GM12864 (cell line): ENCODE measurements around the gene OGT.
"Not testable (repeated sequence)": the region's sequence is repeated elsewhere in the genome, so short reads cannot be mapped to it uniquely, and the experiment has no call there.

Source experiments
- DNase-seq: peaks from one replicate; pipeline ENCODE4 v3.0.0-alpha.2; 2011; ENCODE audit warnings: low read depth
- H3K4me3 ChIP-seq: 2 replicates; pipeline ENCODE4 v1.5.1; 2011; ENCODE audit warnings: mild to moderate bottlenecking, low read depth, low read length, control low read depth
- TF ChIP-seq, protein P1 (sequence below): IDR thresholded peaks from 2 replicates; pipeline ENCODE4 v1.5.1; 2011; ENCODE audit warnings: low read depth, mild to moderate bottlenecking, moderate library complexity, low read length, control low read depth, inconsistent platforms; ENCODE audit errors: missing control alignments

The OGT gene

GRCh38 chrX:71532753-71533425 is at the start of gene OGT:
Gene OGT, plus strand, starts transcription at chrX:71533104. Its CDS starts 196 bp downstream, at chrX:71533300.
- peak within 1 kb of the TSS; percentile 90 for H3K4me3 ChIP-seq
- peak; percentile 98 for DNase-seq
- TF ChIP-seq, protein P1, sequence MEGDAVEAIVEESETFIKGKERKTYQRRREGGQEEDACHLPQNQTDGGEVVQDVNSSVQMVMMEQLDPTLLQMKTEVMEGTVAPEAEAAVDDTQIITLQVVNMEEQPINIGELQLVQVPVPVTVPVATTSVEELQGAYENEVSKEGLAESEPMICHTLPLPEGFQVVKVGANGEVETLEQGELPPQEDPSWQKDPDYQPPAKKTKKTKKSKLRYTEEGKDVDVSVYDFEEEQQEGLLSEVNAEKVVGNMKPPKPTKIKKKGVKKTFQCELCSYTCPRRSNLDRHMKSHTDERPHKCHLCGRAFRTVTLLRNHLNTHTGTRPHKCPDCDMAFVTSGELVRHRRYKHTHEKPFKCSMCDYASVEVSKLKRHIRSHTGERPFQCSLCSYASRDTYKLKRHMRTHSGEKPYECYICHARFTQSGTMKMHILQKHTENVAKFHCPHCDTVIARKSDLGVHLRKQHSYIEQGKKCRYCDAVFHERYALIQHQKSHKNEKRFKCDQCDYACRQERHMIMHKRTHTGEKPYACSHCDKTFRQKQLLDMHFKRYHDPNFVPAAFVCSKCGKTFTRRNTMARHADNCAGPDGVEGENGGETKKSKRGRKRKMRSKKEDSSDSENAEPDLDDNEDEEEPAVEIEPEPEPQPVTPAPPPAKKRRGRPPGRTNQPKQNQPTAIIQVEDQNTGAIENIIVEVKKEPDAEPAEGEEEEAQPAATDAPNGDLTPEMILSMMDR: no peak

DNA sequence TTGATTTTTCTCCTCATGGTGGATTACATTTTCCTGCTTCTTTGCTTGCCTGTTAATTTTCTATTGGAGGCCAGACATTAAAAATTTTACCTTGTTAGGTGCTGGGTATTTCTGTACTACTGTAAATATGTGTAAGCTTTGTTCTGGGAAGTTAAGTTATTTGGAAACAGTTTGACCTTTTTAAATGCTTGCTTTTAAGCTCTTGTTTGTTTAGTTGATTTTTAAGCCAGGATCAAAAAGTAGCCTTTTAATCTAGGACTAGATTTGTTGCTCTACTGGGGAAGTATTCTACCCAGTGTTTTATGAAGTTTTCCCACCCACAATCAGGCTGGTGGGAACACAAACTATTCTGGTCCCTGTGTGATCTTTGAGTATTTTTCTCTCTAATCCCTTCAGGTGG is 45.1 kb upstream of the OGT start:
- no peak for DNase-seq
- TF ChIP-seq, protein P1: no peak
- H3K4me3 ChIP-seq: no peak overlapping the region

DNA sequence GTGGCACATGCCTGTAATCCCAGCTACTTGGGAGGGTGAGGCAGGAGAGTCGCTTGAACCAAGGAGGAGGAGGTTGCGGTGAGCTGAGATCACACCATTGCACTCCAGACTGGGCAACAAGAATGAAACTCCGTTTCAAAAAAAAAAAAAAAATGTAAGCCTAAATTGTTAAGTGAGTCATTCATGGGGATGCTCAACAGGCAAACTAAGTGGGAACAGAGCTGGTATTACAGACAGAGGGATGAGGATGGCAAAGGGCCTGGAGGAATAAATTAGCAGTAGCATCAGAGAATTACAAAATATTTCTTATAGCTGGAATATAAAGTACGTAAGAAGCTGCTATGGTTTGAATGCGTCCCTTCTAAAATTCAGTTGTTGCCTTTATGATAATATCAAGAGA is 43.4 kb upstream of the OGT start:
- TF ChIP-seq, protein P1: no peak
- no peak for DNase-seq

DNA sequence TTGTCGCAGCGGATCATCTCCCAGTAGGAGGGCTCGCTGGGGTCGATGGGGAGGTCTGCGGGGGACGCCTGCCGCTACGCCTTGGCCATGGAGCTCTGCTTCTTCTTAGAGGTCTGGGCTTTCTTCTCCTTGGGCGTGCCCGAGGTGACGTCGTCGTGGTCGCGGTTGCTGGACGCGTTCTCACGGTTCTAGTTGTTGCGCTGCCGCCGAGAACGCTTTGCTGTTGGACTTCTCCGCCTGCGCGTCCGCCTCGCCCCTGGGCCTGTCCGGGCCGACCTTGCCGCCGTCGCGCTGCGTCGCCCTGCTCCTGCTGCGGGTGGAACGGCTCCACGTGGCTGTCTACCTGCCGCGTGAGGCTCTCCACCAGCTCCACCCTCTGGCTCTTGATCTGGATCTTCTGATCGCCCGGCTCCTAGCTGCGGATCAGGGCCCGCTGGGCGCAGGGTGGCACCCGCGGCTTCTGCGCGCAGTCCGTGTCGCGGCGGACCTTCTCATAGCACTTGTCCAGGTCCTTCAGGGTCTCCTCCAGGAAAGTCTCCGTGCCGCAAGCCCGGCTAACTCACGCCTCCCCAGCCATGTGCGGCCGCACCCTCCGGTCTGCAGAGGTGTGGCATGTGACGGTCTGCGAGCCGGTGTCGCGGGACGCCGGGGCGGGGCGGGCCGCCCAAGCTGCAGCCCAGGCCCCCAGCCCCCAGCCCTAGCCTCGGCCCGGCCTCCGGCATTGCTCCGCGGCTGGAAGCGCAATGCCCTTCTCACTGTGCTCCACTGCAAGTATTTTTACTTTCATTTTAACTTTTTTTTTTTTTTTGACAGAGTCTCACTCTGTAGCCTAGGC is 40.5 kb upstream of the OGT start:
- TF ChIP-seq, protein P1: no peak
- no peak for DNase-seq
- H3K4me3 ChIP-seq: peak overlapping the region; percentile 56

More for the DNA sequence above, 43.4 kb upstream of the OGT start:
- H3K4me3 ChIP-seq: no peak overlapping the region

- H3K4me3 ChIP-seq: no peak overlapping the region; the same call in 1 of the 2 replicates
- no peak for DNase-seq
- TF ChIP-seq, protein P1: no peak
Observed at GRCh38 chrX:71493111-71493613, 39.7 kb upstream of the OGT start.

GRCh38 chrX:71495979-71496378 is 36.9 kb upstream of the OGT start:
- not testable (repeated sequence) for DNase-seq, H3K4me3 ChIP-seq

GRCh38 chrX:71496476-71496875 is 36.4 kb upstream of the OGT start:
- TF ChIP-seq, protein P1: no peak
- DNase-seq: no peak
- H3K4me3 ChIP-seq: no peak overlapping the region

GRCh38 chrX:71502080-71502479 is 30.8 kb upstream of the OGT start:
- H3K4me3 ChIP-seq, DNase-seq: not testable (repeated sequence)
